Astrocyte (in vitro differentiated cells and primary cell): Measurements from ENCODE around the gene CERS6. TPM values are rescaled to one million over a fixed set of nuclear protein-coding genes. Genes with fewer than 3 reads are reported as not detected.

ENCODE experiments used
- DNase-seq: peaks from one replicate; pipeline ENCODE4 v3.0.0-alpha.2; 2010; ENCODE audit warnings: low read depth
- FAIRE-seq: peaks from 2 replicates; lab custom pipeline; 2011; peaks lifted over from hg19 to GRCh38; lab: Jason Lieb, UNC
- H2AFZ ChIP-seq: 2 replicates; pipeline ENCODE4 v1.6.0; 2012; ENCODE audit warnings: low read depth, low read length, inconsistent platforms
- H3K27ac ChIP-seq: 2 replicates; pipeline ENCODE4 v1.5.1; 2011; ENCODE audit warnings: low read depth, low read length, inconsistent platforms
- H3K27me3 ChIP-seq: 2 replicates; pipeline ENCODE4 v1.6.0; 2011; ENCODE audit warnings: low read length, inconsistent platforms; ENCODE audit not compliant: insufficient read depth
- H3K36me3 ChIP-seq: 2 replicates; pipeline ENCODE4 v1.5.1; 2011; ENCODE audit warnings: low read length, inconsistent platforms; ENCODE audit not compliant: insufficient read depth
- H3K4me1 ChIP-seq: 2 replicates; pipeline ENCODE4 v1.5.1; 2011; ENCODE audit warnings: low read length, inconsistent platforms; ENCODE audit not compliant: insufficient read depth
- H3K4me2 ChIP-seq: 2 replicates; pipeline ENCODE4 v1.6.0; 2012; ENCODE audit warnings: low read length, inconsistent platforms
- H3K4me3 ChIP-seq: 2 replicates; pipeline ENCODE4 v1.5.1; 2011; ENCODE audit warnings: low read depth, mild to moderate bottlenecking, low read length, inconsistent platforms; ENCODE audit not compliant: insufficient read depth
- H3K79me2 ChIP-seq: 2 replicates; pipeline ENCODE4 v1.6.0; 2012; ENCODE audit warnings: mild to moderate bottlenecking, low read length, inconsistent platforms; ENCODE audit not compliant: insufficient read depth
- H3K9ac ChIP-seq: 2 replicates; pipeline ENCODE4 v1.6.0; 2012; ENCODE audit warnings: mild to moderate bottlenecking, low read length, inconsistent platforms
- H3K9me3 ChIP-seq: 2 replicates; pipeline ENCODE4 v1.5.1; 2012; ENCODE audit warnings: low read depth, mild to moderate bottlenecking, low read length, inconsistent platforms; ENCODE audit not compliant: insufficient read depth
- H4K20me1 ChIP-seq: 2 replicates; pipeline ENCODE4 v1.6.0; 2012; ENCODE audit warnings: low read length, inconsistent platforms; ENCODE audit not compliant: insufficient read depth
- H3K27ac Mint-ChIP-seq: one replicate; pipeline ENCODE4 v1.8.0; 2021; ENCODE audit warnings: mild to moderate bottlenecking, mixed read lengths; ENCODE audit not compliant: unreplicated experiment
- H3K27me3 Mint-ChIP-seq: one replicate; pipeline ENCODE4 v1.8.0; 2021; ENCODE audit warnings: low read depth, mixed read lengths; ENCODE audit not compliant: unreplicated experiment
- H3K36me3 Mint-ChIP-seq: one replicate; pipeline ENCODE4 v1.8.0; 2021; ENCODE audit warnings: low read depth, mixed read lengths; ENCODE audit not compliant: unreplicated experiment
- H3K4me1 Mint-ChIP-seq: one replicate; pipeline ENCODE4 v1.8.0; 2021; ENCODE audit warnings: low read depth, mixed read lengths; ENCODE audit not compliant: unreplicated experiment
- H3K4me3 Mint-ChIP-seq: one replicate; pipeline ENCODE4 v1.8.0; 2021; ENCODE audit warnings: mild to moderate bottlenecking, moderate library complexity, mixed read lengths; ENCODE audit not compliant: unreplicated experiment
- H3K9me3 Mint-ChIP-seq: one replicate; pipeline ENCODE4 v1.8.0; 2021; ENCODE audit warnings: mild to moderate bottlenecking, mixed read lengths; ENCODE audit not compliant: unreplicated experiment
- EZH2 ChIP-seq: IDR thresholded peaks from 2 replicates; pipeline ENCODE4 v1.6.1; 2012; ENCODE audit warnings: mild to moderate bottlenecking, low read length, inconsistent platforms; ENCODE audit not compliant: insufficient read depth
- total RNA-seq: library from RNA; stranded (reverse); gene quantifications from 2 replicates; pipeline ENCODE4 v1.2.1, GENCODE V29; 2021
- TF ChIP-seq, protein P1 (sequence below): IDR thresholded peaks from 2 replicates; pipeline ENCODE4 v1.5.1; 2011; ENCODE audit warnings: low read depth, mild to moderate bottlenecking, inconsistent platforms, low read length, moderate library complexity; ENCODE audit not compliant: insufficient read depth

Gene CERS6
- total RNA-seq, 1 donor from 2014 or later = 23.4 TPM

- Histone ChIP-seq H3K4me1 (no peaks in the 10 kb centered on the region), H3K9ac (no peak overlapping the region), H3K79me2 (no peaks in the 10 kb centered on the region), H3K4me3 (no peak overlapping the region), H2AFZ (no peak overlapping the region), H4K20me1 (no peaks in the 10 kb centered on the region), H3K4me2 (no peak overlapping the region), H3K27me3 (no peaks in the 10 kb centered on the region), H3K27ac (no peak overlapping the region), H3K36me3 (no peaks in the 10 kb centered on the region), H3K9me3 (no peaks in the 10 kb centered on the region)
- no peak for TF ChIP-seq EZH2
- TF ChIP-seq, protein P1, sequence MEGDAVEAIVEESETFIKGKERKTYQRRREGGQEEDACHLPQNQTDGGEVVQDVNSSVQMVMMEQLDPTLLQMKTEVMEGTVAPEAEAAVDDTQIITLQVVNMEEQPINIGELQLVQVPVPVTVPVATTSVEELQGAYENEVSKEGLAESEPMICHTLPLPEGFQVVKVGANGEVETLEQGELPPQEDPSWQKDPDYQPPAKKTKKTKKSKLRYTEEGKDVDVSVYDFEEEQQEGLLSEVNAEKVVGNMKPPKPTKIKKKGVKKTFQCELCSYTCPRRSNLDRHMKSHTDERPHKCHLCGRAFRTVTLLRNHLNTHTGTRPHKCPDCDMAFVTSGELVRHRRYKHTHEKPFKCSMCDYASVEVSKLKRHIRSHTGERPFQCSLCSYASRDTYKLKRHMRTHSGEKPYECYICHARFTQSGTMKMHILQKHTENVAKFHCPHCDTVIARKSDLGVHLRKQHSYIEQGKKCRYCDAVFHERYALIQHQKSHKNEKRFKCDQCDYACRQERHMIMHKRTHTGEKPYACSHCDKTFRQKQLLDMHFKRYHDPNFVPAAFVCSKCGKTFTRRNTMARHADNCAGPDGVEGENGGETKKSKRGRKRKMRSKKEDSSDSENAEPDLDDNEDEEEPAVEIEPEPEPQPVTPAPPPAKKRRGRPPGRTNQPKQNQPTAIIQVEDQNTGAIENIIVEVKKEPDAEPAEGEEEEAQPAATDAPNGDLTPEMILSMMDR = no peak
- Mint-ChIP-seq H3K9me3 (no peaks in the 10 kb centered on the region), H3K27me3 (no peaks in the 10 kb centered on the region), H3K4me3 (no peak overlapping the region), H3K27ac (no peak overlapping the region), H3K4me1 (peaks cover 1% of the 10 kb centered on the region), H3K36me3 (no peaks in the 10 kb centered on the region)
- FAIRE-seq = no peak
- no peak for DNase-seq
Observed at GRCh38 chr2:168716839-168717238, 260.8 kb downstream of the CERS6 start.

GRCh38 chr2:168717790-168718502 lies 261.9 kb downstream of the CERS6 start:
- Mint-ChIP-seq H3K27ac (no peak overlapping the region), H3K9me3 (no peaks in the 10 kb centered on the region), H3K4me1 (peaks cover 9% of the 10 kb centered on the region), H3K36me3 (no peaks in the 10 kb centered on the region), H3K27me3 (no peaks in the 10 kb centered on the region), H3K4me3 (no peak overlapping the region)
- no peaks in the 10 kb centered on the region for H4K20me1 ChIP-seq
- peak; percentile 52 for DNase-seq
- no peak overlapping the region for H3K4me3 ChIP-seq
- H3K36me3 ChIP-seq = no peaks in the 10 kb centered on the region
- no peak for FAIRE-seq
- H2AFZ ChIP-seq = no peak overlapping the region
- H3K27ac ChIP-seq = no peak overlapping the region
- H3K4me1 ChIP-seq = no peaks in the 10 kb centered on the region
- TF ChIP-seq, protein P1 = no peak
- no peaks in the 10 kb centered on the region for H3K9me3 ChIP-seq
- no peaks in the 10 kb centered on the region for H3K79me2 ChIP-seq
- no peak overlapping the region for H3K9ac ChIP-seq
- H3K4me2 ChIP-seq = no peak overlapping the region
- no peaks in the 10 kb centered on the region for H3K27me3 ChIP-seq

- Histone ChIP-seq H3K9ac (no peak overlapping the region), H3K4me3 (no peak overlapping the region), H4K20me1 (no peaks in the 10 kb centered on the region), H2AFZ (no peak overlapping the region), H3K27ac (no peak overlapping the region), H3K9me3 (no peaks in the 10 kb centered on the region), H3K4me2 (no peak overlapping the region), H3K4me1 (no peaks in the 10 kb centered on the region), H3K27me3 (no peaks in the 10 kb centered on the region), H3K36me3 (no peaks in the 10 kb centered on the region), H3K79me2 (no peaks in the 10 kb centered on the region)
- DNase-seq (no peak), FAIRE-seq (no peak)
- no peaks in the 10 kb centered on the region for H3K27me3 Mint-ChIP-seq
- H3K9me3 Mint-ChIP-seq = no peaks in the 10 kb centered on the region
- H3K36me3 Mint-ChIP-seq = no peaks in the 10 kb centered on the region
- H3K4me1 Mint-ChIP-seq = peaks cover 12% of the 10 kb centered on the region
- H3K27ac Mint-ChIP-seq = no peak overlapping the region
- TF ChIP-seq, protein P1 = no peak
- no peak for TF ChIP-seq EZH2
- H3K4me3 Mint-ChIP-seq = no peak overlapping the region
Observed at GRCh38 chr2:168718622-168719021, 262.6 kb downstream of the CERS6 start.
